ENCODE measurements around the gene EPN1. TPM values are rescaled to one million over a fixed set of nuclear protein-coding genes. Genes with fewer than 3 reads are reported as not detected.

The EPN1 gene
- total and polyA plus RNA-seq, 9 of the 15 experiments (the other 6 are each of a cell fraction or from before 2014, with no cell fraction given) = 0.08 to 138 (median 12.7) TPM

GRCh38 chr19:55676889-55677505 lies 2.0 kb downstream of the EPN1 start:
- H2AFZ ChIP-seq (ENCODE audit: low read depth, low read length) = no peak overlapping the region
- WGBS (ENCODE audit: insufficient coverage, low coverage, missing lambda C conversion rate) = 40% methylated on average over 7 of the region's 7 CpGs
- POLR2A ChIA-PET = interaction anchor here (0.6 to 1.6 kb wide), 6 partner anchors 14 to 117 kb away, joined by 3 to 4 read pairs (median 3); partner anchors contain the start of gene U2AF2
- H3K27me3 ChIP-seq (ENCODE audit: control insufficient read depth in 2 of 2, insufficient read depth in 2 of 2, low read length in 2 of 2) = no peaks in the 10 kb centered on the region
- H3K4me3 ChIP-seq = peak overlapping the region; percentile 83
- in situ Hi-C loops (cut with MboI) (no loop called here), intact Hi-C loops (cut with micrococcal nuclease) (no loop called here)
- H3K9me1 ChIP-seq (ENCODE audit: control insufficient read depth, insufficient read depth, low read length) = peaks cover 6% of the 10 kb centered on the region
- BruUV-seq (replicated peaks) = no TSS peak
- H3K79me2 ChIP-seq (ENCODE audit: control insufficient read depth, insufficient read depth, low read length) = peaks cover 88% of the 10 kb centered on the region
- peak overlapping the region; percentile 81 to 88; a peak in 3 of 4 replicates for H3K9ac ChIP-seq (ENCODE audit: insufficient read depth in 1 of 2, low read depth in 2 of 2, low read length in 2 of 2)
- DNase-seq (ENCODE audit: extremely low read depth in 1 of 4, low spot score in 3 of 4) (no peak), FAIRE-seq (peak; percentile 32), ATAC-seq (no peak)
- H3K9me3 ChIP-seq (replicated peaks; ENCODE audit: control insufficient read depth, insufficient read depth, low read depth, low read length) = no peaks in the 10 kb centered on the region
- H3K27ac ChIP-seq (ENCODE audit: extremely low read depth, low read depth, low read length) = peak overlapping the region; percentile 54
- peaks cover 85% of the 10 kb centered on the region; the same call in 2 of the 3 replicates for H3K36me3 ChIP-seq (ENCODE audit: control insufficient read depth, insufficient read depth, low read length)
- no peak for TF ChIP-seq TEAD4 (IDR thresholded peaks at IDR 0.05; ENCODE audit: low read length)
- no peak for TF ChIP-seq TEAD4 (CRISPR knock-in tag; IDR thresholded peaks at IDR 0.05; ENCODE audit: borderline replicate concordance)
- TF ChIP-seq RBFOX2 (IDR thresholded peaks at IDR 0.05; ENCODE audit: low read depth, low read length) = no peak
- TF ChIP-seq CBFB (CRISPR knock-in tag; IDR thresholded peaks at IDR 0.05) = no peak
- TF ChIP-seq CEBPG (CRISPR knock-in tag; IDR thresholded peaks at IDR 0.05) = peak; percentile 26; the same call in 1 of the 2 replicates
- no peak for TF ChIP-seq CEBPG (tag; conservative IDR thresholded peaks at IDR 0.05 in 1 of 2, IDR thresholded peaks at IDR 0.05 in 1 of 2)
- no peak for TF ChIP-seq POU5F1 (IDR thresholded peaks at IDR 0.05; ENCODE audit: borderline replicate concordance, low read depth, low read length, partially characterized antibody)
- TF ChIP-seq BHLHE40 (IDR thresholded peaks at IDR 0.05; ENCODE audit: low read length) = no peak
- TF ChIP-seq PRDM10 (IDR thresholded peaks at IDR 0.05; ENCODE audit: partially characterized antibody) = no peak
- no peak for TF ChIP-seq CCNT2 (IDR thresholded peaks at IDR 0.05; ENCODE audit: borderline replicate concordance, extremely low read depth, insufficient read length, low read depth, low read length)
- peak overlapping the region; percentile 89 for H3K4me2 ChIP-seq (ENCODE audit: insufficient read depth, low read length)
- CTCF ChIA-PET (ENCODE audit: low intra/inter-chr PET ratio) = no interaction called here
- peaks cover 33% of the 10 kb centered on the region for H4K20me1 ChIP-seq (replicated peaks; ENCODE audit: control insufficient read depth, insufficient read depth, low read length)
- peaks cover 41 to 67% of the 10 kb centered on the region in 2 experiments for H3K4me1 ChIP-seq (replicated peaks in 1 of 2; ENCODE audit: control insufficient read depth in 2 of 2, insufficient read depth in 2 of 2, low read length in 2 of 2)
